ENCODE measurements around the gene RUBCNL. TPM values are rescaled to one million over a fixed set of nuclear protein-coding genes. Genes with fewer than 3 reads are reported as not detected.

RUBCNL gene
- total RNA-seq, 1 experiment from 2014 or later, result 1.9 TPM

GRCh38 chr13:46313024-46313423 is 74.0 kb downstream of the RUBCNL start:
- POLR2A ChIA-PET, result no interaction called here

More at GRCh38 chr13:46313024-46313423, 74.0 kb downstream of the RUBCNL start:
- H3K4me3 Mint-ChIP-seq, result no peak overlapping the region
- no peak for ATAC-seq
- no peaks in the 10 kb centered on the region for H3K36me3 Mint-ChIP-seq
- no peak for DNase-seq (ENCODE audit: low spot score)
- peaks cover 20% of the 10 kb centered on the region for H3K27me3 Mint-ChIP-seq (ENCODE audit: low read depth)
- H3K27ac Mint-ChIP-seq, result no peak overlapping the region
- TF ChIP-seq CBFB (CRISPR knock-in tag; IDR thresholded peaks at IDR 0.05; ENCODE audit: low read depth) (no peak), ESRRA (CRISPR knock-in tag; IDR thresholded peaks at IDR 0.05; ENCODE audit: borderline replicate concordance) (no peak), ATF3 (CRISPR knock-in tag; conservative IDR thresholded peaks at IDR 0.05) (no peak), CREB1 (CRISPR knock-in tag; IDR thresholded peaks at IDR 0.05) (no peak), ZNF416 (CRISPR knock-in tag; IDR thresholded peaks at IDR 0.05) (no peak), E2F5 (CRISPR knock-in tag; IDR thresholded peaks at IDR 0.05) (no peak), MYBL2 (CRISPR knock-in tag; IDR thresholded peaks at IDR 0.05) (no peak), PRDM15 (CRISPR knock-in tag; IDR thresholded peaks at IDR 0.05) (no peak), ZNF232 (CRISPR knock-in tag; IDR thresholded peaks at IDR 0.05) (no peak), PRRX2 (CRISPR knock-in tag; IDR thresholded peaks at IDR 0.05) (no peak), HMGA2 (CRISPR knock-in tag; IDR thresholded peaks at IDR 0.05) (no peak)
- TF ChIP-seq, protein P1, sequence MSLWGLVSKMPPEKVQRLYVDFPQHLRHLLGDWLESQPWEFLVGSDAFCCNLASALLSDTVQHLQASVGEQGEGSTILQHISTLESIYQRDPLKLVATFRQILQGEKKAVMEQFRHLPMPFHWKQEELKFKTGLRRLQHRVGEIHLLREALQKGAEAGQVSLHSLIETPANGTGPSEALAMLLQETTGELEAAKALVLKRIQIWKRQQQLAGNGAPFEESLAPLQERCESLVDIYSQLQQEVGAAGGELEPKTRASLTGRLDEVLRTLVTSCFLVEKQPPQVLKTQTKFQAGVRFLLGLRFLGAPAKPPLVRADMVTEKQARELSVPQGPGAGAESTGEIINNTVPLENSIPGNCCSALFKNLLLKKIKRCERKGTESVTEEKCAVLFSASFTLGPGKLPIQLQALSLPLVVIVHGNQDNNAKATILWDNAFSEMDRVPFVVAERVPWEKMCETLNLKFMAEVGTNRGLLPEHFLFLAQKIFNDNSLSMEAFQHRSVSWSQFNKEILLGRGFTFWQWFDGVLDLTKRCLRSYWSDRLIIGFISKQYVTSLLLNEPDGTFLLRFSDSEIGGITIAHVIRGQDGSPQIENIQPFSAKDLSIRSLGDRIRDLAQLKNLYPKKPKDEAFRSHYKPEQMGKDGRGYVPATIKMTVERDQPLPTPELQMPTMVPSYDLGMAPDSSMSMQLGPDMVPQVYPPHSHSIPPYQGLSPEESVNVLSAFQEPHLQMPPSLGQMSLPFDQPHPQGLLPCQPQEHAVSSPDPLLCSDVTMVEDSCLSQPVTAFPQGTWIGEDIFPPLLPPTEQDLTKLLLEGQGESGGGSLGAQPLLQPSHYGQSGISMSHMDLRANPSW (CRISPR knock-in tag; conservative IDR thresholded peaks at IDR 0.05; ENCODE audit: low read depth), result no peak
- TF ChIP-seq, protein P2, sequence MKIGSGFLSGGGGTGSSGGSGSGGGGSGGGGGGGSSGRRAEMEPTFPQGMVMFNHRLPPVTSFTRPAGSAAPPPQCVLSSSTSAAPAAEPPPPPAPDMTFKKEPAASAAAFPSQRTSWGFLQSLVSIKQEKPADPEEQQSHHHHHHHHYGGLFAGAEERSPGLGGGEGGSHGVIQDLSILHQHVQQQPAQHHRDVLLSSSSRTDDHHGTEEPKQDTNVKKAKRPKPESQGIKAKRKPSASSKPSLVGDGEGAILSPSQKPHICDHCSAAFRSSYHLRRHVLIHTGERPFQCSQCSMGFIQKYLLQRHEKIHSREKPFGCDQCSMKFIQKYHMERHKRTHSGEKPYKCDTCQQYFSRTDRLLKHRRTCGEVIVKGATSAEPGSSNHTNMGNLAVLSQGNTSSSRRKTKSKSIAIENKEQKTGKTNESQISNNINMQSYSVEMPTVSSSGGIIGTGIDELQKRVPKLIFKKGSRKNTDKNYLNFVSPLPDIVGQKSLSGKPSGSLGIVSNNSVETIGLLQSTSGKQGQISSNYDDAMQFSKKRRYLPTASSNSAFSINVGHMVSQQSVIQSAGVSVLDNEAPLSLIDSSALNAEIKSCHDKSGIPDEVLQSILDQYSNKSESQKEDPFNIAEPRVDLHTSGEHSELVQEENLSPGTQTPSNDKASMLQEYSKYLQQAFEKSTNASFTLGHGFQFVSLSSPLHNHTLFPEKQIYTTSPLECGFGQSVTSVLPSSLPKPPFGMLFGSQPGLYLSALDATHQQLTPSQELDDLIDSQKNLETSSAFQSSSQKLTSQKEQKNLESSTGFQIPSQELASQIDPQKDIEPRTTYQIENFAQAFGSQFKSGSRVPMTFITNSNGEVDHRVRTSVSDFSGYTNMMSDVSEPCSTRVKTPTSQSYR (CRISPR knock-in tag; IDR thresholded peaks at IDR 0.05), result no peak
- peaks cover 18% of the 10 kb centered on the region for H3K9me3 Mint-ChIP-seq
- CTCF ChIA-PET, result no interaction called here
- no peaks in the 10 kb centered on the region for H3K4me1 Mint-ChIP-seq

Data from WTC11 (cell line).